Neutrophil (primary cell): ENCODE measurements around the gene KMT2D.

Experiments used
- H3K27ac ChIP-seq: fragments of 200-600 bp; sonication (generic); 2 replicates; pipeline ENCODE4 v1.5.1; 2016; ENCODE audit warnings: mild to moderate bottlenecking, moderate library complexity
- H3K27me3 ChIP-seq: fragments of 200-600 bp; sonication (generic); 2 replicates; pipeline ENCODE4 v1.6.0; 2016; ENCODE audit warnings: mild to moderate bottlenecking
- H3K36me3 ChIP-seq: fragments of 200-600 bp; sonication (generic); 2 replicates; pipeline ENCODE4 v1.5.1; 2017
- H3K4me1 ChIP-seq, 2 experiments: fragments of 200-600 bp in 1 of 2; sonication (generic) in 1 of 2; 1 replicate in 1 of 2; 2 replicates in 1 of 2; pipeline versions ENCODE4 v1.5.1 to v1.6.1; 2013 to 2016; ENCODE audit warnings: low read depth in 1 of 2, low read length in 1 of 2, mild to moderate bottlenecking in 1 of 2, moderate library complexity in 1 of 2; ENCODE audit not compliant: control insufficient read depth in 1 of 2, insufficient read depth in 1 of 2
- H3K4me3 ChIP-seq, 2 experiments: fragments of 200-600 bp in 1 of 2; sonication (generic) in 1 of 2; 1 replicate in 1 of 2; 2 replicates in 1 of 2; pipeline ENCODE4 v1.5.1; 2013 to 2016; ENCODE audit warnings: low read depth in 1 of 2, low read length in 1 of 2, mild to moderate bottlenecking in 1 of 2, moderate library complexity in 1 of 2
- H3K9me3 ChIP-seq: fragments of 200-600 bp; sonication (generic); 2 replicates; pipeline ENCODE4 v1.5.1; 2016
- TF ChIP-seq, protein P1 (sequence below): fragments of 200-600 bp; sonication (generic); IDR thresholded peaks from 2 replicates; pipeline ENCODE4 v1.5.1; 2016; ENCODE audit warnings: antibody characterized with exemption

KMT2D gene, protein sequence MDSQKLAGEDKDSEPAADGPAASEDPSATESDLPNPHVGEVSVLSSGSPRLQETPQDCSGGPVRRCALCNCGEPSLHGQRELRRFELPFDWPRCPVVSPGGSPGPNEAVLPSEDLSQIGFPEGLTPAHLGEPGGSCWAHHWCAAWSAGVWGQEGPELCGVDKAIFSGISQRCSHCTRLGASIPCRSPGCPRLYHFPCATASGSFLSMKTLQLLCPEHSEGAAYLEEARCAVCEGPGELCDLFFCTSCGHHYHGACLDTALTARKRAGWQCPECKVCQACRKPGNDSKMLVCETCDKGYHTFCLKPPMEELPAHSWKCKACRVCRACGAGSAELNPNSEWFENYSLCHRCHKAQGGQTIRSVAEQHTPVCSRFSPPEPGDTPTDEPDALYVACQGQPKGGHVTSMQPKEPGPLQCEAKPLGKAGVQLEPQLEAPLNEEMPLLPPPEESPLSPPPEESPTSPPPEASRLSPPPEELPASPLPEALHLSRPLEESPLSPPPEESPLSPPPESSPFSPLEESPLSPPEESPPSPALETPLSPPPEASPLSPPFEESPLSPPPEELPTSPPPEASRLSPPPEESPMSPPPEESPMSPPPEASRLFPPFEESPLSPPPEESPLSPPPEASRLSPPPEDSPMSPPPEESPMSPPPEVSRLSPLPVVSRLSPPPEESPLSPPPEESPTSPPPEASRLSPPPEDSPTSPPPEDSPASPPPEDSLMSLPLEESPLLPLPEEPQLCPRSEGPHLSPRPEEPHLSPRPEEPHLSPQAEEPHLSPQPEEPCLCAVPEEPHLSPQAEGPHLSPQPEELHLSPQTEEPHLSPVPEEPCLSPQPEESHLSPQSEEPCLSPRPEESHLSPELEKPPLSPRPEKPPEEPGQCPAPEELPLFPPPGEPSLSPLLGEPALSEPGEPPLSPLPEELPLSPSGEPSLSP (N-terminal part only)

DNA sequence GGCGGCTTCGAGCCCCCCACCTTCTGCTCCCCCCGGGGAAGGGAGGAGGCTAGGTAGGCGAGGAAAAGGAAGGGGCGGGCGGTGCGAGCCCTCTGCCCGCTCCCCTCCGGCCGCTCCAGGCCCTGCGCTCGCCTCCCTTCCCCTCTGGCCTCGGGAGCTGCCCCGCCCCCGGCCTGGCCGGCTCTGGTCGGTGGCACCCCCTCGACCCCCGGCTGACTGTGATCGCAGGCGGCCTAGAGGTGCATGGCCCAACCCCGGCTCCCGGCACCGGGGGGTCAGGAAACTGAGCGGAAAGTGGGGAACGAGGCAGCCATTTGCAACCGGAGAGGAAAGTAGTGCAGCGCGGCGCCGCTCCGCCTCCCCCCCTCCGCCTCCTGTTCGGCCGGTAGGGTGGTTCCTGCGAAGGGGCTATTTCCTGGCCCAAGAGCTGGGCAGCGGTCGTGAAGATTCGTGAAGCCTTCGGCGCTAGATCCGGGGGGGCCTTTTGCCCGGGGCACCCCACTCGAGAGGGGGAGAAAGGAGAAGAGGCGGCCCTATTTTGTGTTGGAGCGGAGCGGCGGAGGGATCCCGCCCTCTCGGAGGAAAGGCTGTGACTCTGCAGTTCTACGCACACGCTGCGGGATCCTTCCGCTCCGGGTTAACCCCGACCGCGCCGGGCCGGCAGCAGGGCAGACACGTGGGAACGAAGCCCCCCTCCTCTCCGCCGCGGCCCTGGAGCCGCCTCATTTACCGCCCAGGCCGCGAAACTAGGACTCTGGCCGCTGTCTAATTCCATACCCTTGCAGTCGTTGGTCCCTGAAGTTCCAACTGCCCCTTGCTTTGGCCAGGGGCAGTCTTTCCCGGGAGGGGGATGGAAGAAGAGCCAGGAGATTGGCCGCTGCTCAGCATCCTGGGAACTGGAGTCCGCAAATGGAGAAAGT lies at the start of gene KMT2D:
Gene KMT2D (minus strand): TSS at position 558 of the 920 bp plus-strand sequence. CDS start 5,470 bp downstream, outside the sequence.
- TF ChIP-seq, protein P1, sequence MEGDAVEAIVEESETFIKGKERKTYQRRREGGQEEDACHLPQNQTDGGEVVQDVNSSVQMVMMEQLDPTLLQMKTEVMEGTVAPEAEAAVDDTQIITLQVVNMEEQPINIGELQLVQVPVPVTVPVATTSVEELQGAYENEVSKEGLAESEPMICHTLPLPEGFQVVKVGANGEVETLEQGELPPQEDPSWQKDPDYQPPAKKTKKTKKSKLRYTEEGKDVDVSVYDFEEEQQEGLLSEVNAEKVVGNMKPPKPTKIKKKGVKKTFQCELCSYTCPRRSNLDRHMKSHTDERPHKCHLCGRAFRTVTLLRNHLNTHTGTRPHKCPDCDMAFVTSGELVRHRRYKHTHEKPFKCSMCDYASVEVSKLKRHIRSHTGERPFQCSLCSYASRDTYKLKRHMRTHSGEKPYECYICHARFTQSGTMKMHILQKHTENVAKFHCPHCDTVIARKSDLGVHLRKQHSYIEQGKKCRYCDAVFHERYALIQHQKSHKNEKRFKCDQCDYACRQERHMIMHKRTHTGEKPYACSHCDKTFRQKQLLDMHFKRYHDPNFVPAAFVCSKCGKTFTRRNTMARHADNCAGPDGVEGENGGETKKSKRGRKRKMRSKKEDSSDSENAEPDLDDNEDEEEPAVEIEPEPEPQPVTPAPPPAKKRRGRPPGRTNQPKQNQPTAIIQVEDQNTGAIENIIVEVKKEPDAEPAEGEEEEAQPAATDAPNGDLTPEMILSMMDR = peak; percentile 77
- no peaks in the 10 kb centered on the region for H3K27me3 ChIP-seq
- peak within 1 kb of the TSS; percentile 90 to 96 for H3K4me3 ChIP-seq
- peaks cover 49 to 53% of the 10 kb centered on the region in 2 experiments for H3K4me1 ChIP-seq
- no peaks in the 10 kb centered on the region for H3K9me3 ChIP-seq
- peak within 1 kb of the TSS; percentile 97 for H3K27ac ChIP-seq
- H3K36me3 ChIP-seq = no peaks in the 10 kb centered on the region

GRCh38 chr12:49109641-49110463 lies 49.3 kb upstream of the KMT2D start:
- Histone ChIP-seq H3K36me3 (peaks cover 17% of the 10 kb centered on the region), H3K27me3 (no peaks in the 10 kb centered on the region), H3K4me1 (peaks cover 22 to 25% of the 10 kb centered on the region in 2 experiments), H3K4me3 (peak overlapping the region; percentile 89 to 99), H3K27ac (peak overlapping the region; percentile 94), H3K9me3 (no peaks in the 10 kb centered on the region)
- TF ChIP-seq, protein P1 = no peak

DNA sequence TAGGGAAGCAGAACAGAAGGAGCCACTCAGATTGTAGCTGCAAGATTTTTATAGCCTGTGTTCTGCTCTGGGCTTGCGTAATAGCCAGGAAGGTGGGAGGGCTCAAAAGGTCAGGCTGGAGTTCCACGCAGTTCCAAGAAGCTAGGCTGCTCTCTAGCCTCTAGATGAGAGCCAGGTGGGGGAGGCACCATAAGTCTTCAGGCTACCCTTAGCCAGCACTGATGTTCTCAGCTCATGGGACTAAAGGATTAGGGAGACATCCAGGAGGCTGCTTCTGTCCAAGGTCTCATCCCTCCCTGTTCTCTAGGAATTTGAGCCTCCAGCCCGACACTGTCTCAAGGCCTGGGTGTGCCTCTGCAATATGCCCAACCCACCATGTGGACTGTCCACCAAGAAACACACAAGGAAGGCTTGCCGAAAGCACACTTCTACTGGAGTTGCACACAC lies 48.4 kb upstream of the KMT2D start:
- Histone ChIP-seq H3K36me3 (peaks cover 25% of the 10 kb centered on the region), H3K4me1 (peaks cover 22 to 31% of the 10 kb centered on the region in 2 experiments), H3K27me3 (no peaks in the 10 kb centered on the region), H3K9me3 (no peaks in the 10 kb centered on the region), H3K27ac (peak overlapping the region; percentile 94), H3K4me3 (peak overlapping the region; percentile 89 to 99)
- TF ChIP-seq, protein P1 = no peak

- TF ChIP-seq, protein P1 = no peak
- Histone ChIP-seq H3K27ac (peak overlapping the region; percentile 22), H3K4me3 (no peak overlapping the region), H3K36me3 (peaks cover 59% of the 10 kb centered on the region), H3K4me1 (peaks cover 14 to 26% of the 10 kb centered on the region in 2 experiments), H3K27me3 (no peaks in the 10 kb centered on the region), H3K9me3 (no peaks in the 10 kb centered on the region)
Observed at GRCh38 chr12:49105504-49106084, 45.0 kb upstream of the KMT2D start.
